NT2/D1 (cell line): ENCODE measurements around the gene BRD4.

Source experiments
- DNase-seq: peaks from one replicate; pipeline ENCODE4 v3.0.0-alpha.2; 2011; ENCODE audit warnings: low read depth, low spot score
- H3K27me3 ChIP-seq: 2 replicates; pipeline ENCODE4 v1.6.0; 2011; ENCODE audit warnings: mild to moderate bottlenecking; ENCODE audit not compliant: insufficient read length, insufficient read depth
- H3K36me3 ChIP-seq: 2 replicates; pipeline ENCODE4 v1.6.1; 2011; ENCODE audit warnings: mild to moderate bottlenecking, low read length, mixed read lengths; ENCODE audit not compliant: insufficient read depth, insufficient read length
- H3K4me1 ChIP-seq: 2 replicates; pipeline ENCODE4 v1.5.1; 2011; ENCODE audit not compliant: insufficient read depth, insufficient read length
- H3K4me3 ChIP-seq: 2 replicates; pipeline ENCODE4 v1.5.1; 2011; ENCODE audit warnings: low read depth; ENCODE audit not compliant: insufficient read length
- H3K9ac ChIP-seq: 2 replicates; pipeline ENCODE4 v1.6.0; 2011; ENCODE audit warnings: low read depth; ENCODE audit not compliant: insufficient read length
- H3K9me3 ChIP-seq: 2 replicates; pipeline ENCODE4 v1.5.1; 2011; ENCODE audit warnings: mild to moderate bottlenecking, low read length; ENCODE audit not compliant: insufficient read depth
- SUZ12 ChIP-seq: IDR thresholded peaks from 2 replicates; pipeline ENCODE4 v1.6.1; 2011; ENCODE audit not compliant: insufficient read length, insufficient read depth; ENCODE audit errors: extremely low read depth
- YY1 ChIP-seq: IDR thresholded peaks from 2 replicates; pipeline ENCODE4 v1.6.1; 2011; ENCODE audit not compliant: insufficient read length, insufficient read depth
- ZNF274 ChIP-seq: IDR thresholded peaks from 2 replicates; pipeline ENCODE4 v1.6.1; 2011; ENCODE audit warnings: mild to moderate bottlenecking, low read depth, low read length

Gene BRD4

GRCh38 chr19:15234431-15235130 is 97.8 kb downstream of the BRD4 start:
- Histone ChIP-seq H3K9ac (no peak overlapping the region), H3K27me3 (peaks cover 7% of the 10 kb centered on the region), H3K36me3 (peaks cover 50% of the 10 kb centered on the region), H3K9me3 (no peaks in the 10 kb centered on the region), H3K4me1 (peaks cover 9% of the 10 kb centered on the region), H3K4me3 (no peak overlapping the region)
- TF ChIP-seq YY1 (no peak), ZNF274 (no peak), SUZ12 (no peak)
- DNase-seq, result no peak

- Histone ChIP-seq H3K27me3 (peaks cover 7% of the 10 kb centered on the region), H3K9ac (peak overlapping the region; percentile 90), H3K4me3 (peak overlapping the region; percentile 77), H3K4me1 (peaks cover 11% of the 10 kb centered on the region), H3K36me3 (peaks cover 19% of the 10 kb centered on the region), H3K9me3 (no peaks in the 10 kb centered on the region)
- TF ChIP-seq SUZ12, result no peak
- no peak for TF ChIP-seq ZNF274
- no peak for DNase-seq
These were observed 101.1 kb downstream of the BRD4 start for GRCh38 chr19:15231271-15231670.

- H3K27me3 ChIP-seq, result peaks cover 7% of the 10 kb centered on the region
- no peak overlapping the region for H3K9ac ChIP-seq
- H3K4me3 ChIP-seq, result no peak overlapping the region
- H3K4me1 ChIP-seq, result peaks cover 14% of the 10 kb centered on the region
- no peak for TF ChIP-seq ZNF274
- no peak for TF ChIP-seq SUZ12
- DNase-seq, result no peak
- H3K36me3 ChIP-seq, result peaks cover 6% of the 10 kb centered on the region
- no peaks in the 10 kb centered on the region for H3K9me3 ChIP-seq
These were observed 105.1 kb downstream of the BRD4 start for GRCh38 chr19:15227261-15227660.

- DNase-seq, result no peak
- H3K4me3 ChIP-seq, result no peak overlapping the region
- H3K9me3 ChIP-seq, result no peaks in the 10 kb centered on the region
- no peaks in the 10 kb centered on the region for H3K27me3 ChIP-seq
- H3K36me3 ChIP-seq, result peaks cover 2% of the 10 kb centered on the region
- H3K4me1 ChIP-seq, result peaks cover 10% of the 10 kb centered on the region
- no peak for TF ChIP-seq YY1
- no peak for TF ChIP-seq SUZ12
- no peak overlapping the region for H3K9ac ChIP-seq
These were observed 106.6 kb downstream of the BRD4 start for GRCh38 chr19:15225760-15226159.

GRCh38 chr19:15223649-15224361 is 108.5 kb downstream of the BRD4 start:
- no peak for DNase-seq
- Histone ChIP-seq H3K9ac (peak overlapping the region; percentile 86), H3K4me3 (peak overlapping the region; percentile 77), H3K4me1 (peaks cover 10% of the 10 kb centered on the region), H3K36me3 (no peaks in the 10 kb centered on the region), H3K27me3 (no peaks in the 10 kb centered on the region), H3K9me3 (no peaks in the 10 kb centered on the region)
- no peak for TF ChIP-seq YY1
- no peak for TF ChIP-seq ZNF274
- no peak for TF ChIP-seq SUZ12

GRCh38 chr19:15222738-15223648 is 109.3 kb downstream of the BRD4 start:
- peak; percentile 95 for DNase-seq
- Histone ChIP-seq H3K4me3 (peak overlapping the region; percentile 77), H3K9ac (peak overlapping the region; percentile 86), H3K4me1 (peaks cover 10% of the 10 kb centered on the region), H3K9me3 (no peaks in the 10 kb centered on the region), H3K27me3 (no peaks in the 10 kb centered on the region), H3K36me3 (no peaks in the 10 kb centered on the region)
- TF ChIP-seq ZNF274, result no peak
- TF ChIP-seq SUZ12, result no peak
- no peak for TF ChIP-seq YY1

- TF ChIP-seq SUZ12 (no peak), ZNF274 (no peak), YY1 (no peak)
- no peaks in the 10 kb centered on the region for H3K36me3 ChIP-seq
- H3K27me3 ChIP-seq, result no peaks in the 10 kb centered on the region
- H3K4me3 ChIP-seq, result no peak overlapping the region
- DNase-seq, result no peak
- H3K9me3 ChIP-seq, result no peaks in the 10 kb centered on the region
- no peak overlapping the region for H3K9ac ChIP-seq
- peaks cover 9% of the 10 kb centered on the region for H3K4me1 ChIP-seq
These were observed 111.5 kb downstream of the BRD4 start for GRCh38 chr19:15220833-15221232.
